Activated CD4-positive, alpha-beta T cell treated with anti-CD3 and anti-CD28 coated beads for 36 hours (primary cell): Measurements from ENCODE around the gene BID. TPM values are rescaled to one million over a fixed set of nuclear protein-coding genes. Genes with fewer than 3 reads are reported as not detected.

Experiments
- ATAC-seq: fragments of 200-7000 bp; cut with Tn5 transposase; one replicate; pipeline ENCODE4 v1.10.0; 2021; ENCODE audit warnings: mild to moderate bottlenecking, moderate library complexity
- CTCF ChIA-PET: fragments of 350-600 bp; sonication (Branson Sonifier 250); formaldehyde crosslinking; loops from one replicate; lab custom pipeline; 2021; ENCODE audit warnings: antibody characterized with exemption; lab: Charles Lee
- POLR2A ChIA-PET: fragments of 350-600 bp; sonication (Branson Sonifier 250); formaldehyde crosslinking; loops from one replicate; lab custom pipeline; 2021; ENCODE audit warnings: antibody characterized with exemption, inconsistent platforms; lab: Charles Lee
- DNase-seq: peaks from one replicate; pipeline ENCODE4 v3.0.0-alpha.2; 2020
- H3K27ac Mint-ChIP-seq: one replicate; pipeline ENCODE4 v1.8.0; 2021; ENCODE audit warnings: mixed read lengths
- H3K27me3 Mint-ChIP-seq: one replicate; pipeline ENCODE4 v1.8.0; 2021; ENCODE audit warnings: mixed read lengths
- H3K36me3 Mint-ChIP-seq: one replicate; pipeline ENCODE4 v1.8.0; 2021; ENCODE audit warnings: low read depth, mixed read lengths
- H3K4me1 Mint-ChIP-seq: one replicate; pipeline ENCODE4 v1.8.0; 2021; ENCODE audit warnings: mixed read lengths
- H3K4me3 Mint-ChIP-seq: one replicate; pipeline ENCODE4 v1.8.0; 2021; ENCODE audit warnings: mild to moderate bottlenecking, moderate library complexity, mixed read lengths
- H3K9me3 Mint-ChIP-seq: one replicate; pipeline ENCODE4 v1.8.0; 2021; ENCODE audit warnings: low read depth, mixed read lengths
- intact Hi-C, 2 experiments: fragments of 100-400 bp; cut with DNase I in 1 of 2; cut with micrococcal nuclease in 1 of 2; formaldehyde crosslinking; loops; one replicate each; pipeline versions ENCODE4 v1.14.2 to v1.15.1; 2022 to 2024; cut with DNase I, micrococcal nuclease
- total RNA-seq, 2 experiments: library from RNA; stranded (reverse); gene quantifications; one replicate each; pipeline ENCODE4 v1.2.3, GENCODE V29; 2021

Gene BID
- total RNA-seq, 2 experiments from 2014 or later = 16.8 to 27.1 TPM

- no peak for ATAC-seq
- no peaks in the 10 kb centered on the region for H3K36me3 Mint-ChIP-seq
- DNase-seq = no peak
- no peaks in the 10 kb centered on the region for H3K27me3 Mint-ChIP-seq
- H3K27ac Mint-ChIP-seq = no peak overlapping the region
- H3K4me3 Mint-ChIP-seq = no peak overlapping the region
- POLR2A ChIA-PET = no interaction called here
- H3K4me1 Mint-ChIP-seq = no peaks in the 10 kb centered on the region
- intact Hi-C loops = no loop called here
- CTCF ChIA-PET = no interaction called here
- no peaks in the 10 kb centered on the region for H3K9me3 Mint-ChIP-seq
Measured at GRCh38 chr22:17802411-17802810, 28.1 kb upstream of the BID start.

GRCh38 chr22:17797721-17798559 is 23.7 kb upstream of the BID start:
- Mint-ChIP-seq H3K36me3 (no peaks in the 10 kb centered on the region), H3K27ac (no peak overlapping the region), H3K4me3 (no peak overlapping the region), H3K27me3 (no peaks in the 10 kb centered on the region), H3K4me1 (no peaks in the 10 kb centered on the region), H3K9me3 (no peaks in the 10 kb centered on the region)
- ATAC-seq = peak; percentile 57
- CTCF ChIA-PET = no interaction called here
- intact Hi-C loops = no loop called here
- DNase-seq = no peak
- POLR2A ChIA-PET = no interaction called here

GRCh38 chr22:17796695-17797094 is 22.4 kb upstream of the BID start:
- Mint-ChIP-seq H3K27me3 (no peaks in the 10 kb centered on the region), H3K4me3 (no peak overlapping the region), H3K9me3 (no peaks in the 10 kb centered on the region), H3K4me1 (no peaks in the 10 kb centered on the region), H3K27ac (no peak overlapping the region), H3K36me3 (no peaks in the 10 kb centered on the region)
- no peak for ATAC-seq
- no peak for DNase-seq
- ChIA-PET POLR2A (no interaction called here), CTCF (no interaction called here)
- intact Hi-C loops = no loop called here

GRCh38 chr22:17795661-17796548 is 21.6 kb upstream of the BID start:
- no peak for ATAC-seq
- no peak overlapping the region for H3K4me3 Mint-ChIP-seq
- CTCF ChIA-PET = interaction anchor here (0.6 kb wide), 1 partner anchor 278 kb away, joined by 4 read pairs; no protein-coding TSS in a partner anchor
- no peak overlapping the region for H3K27ac Mint-ChIP-seq
- intact Hi-C loops = no loop called here
- no peaks in the 10 kb centered on the region for H3K4me1 Mint-ChIP-seq
- H3K9me3 Mint-ChIP-seq = no peaks in the 10 kb centered on the region
- POLR2A ChIA-PET = no interaction called here
- no peaks in the 10 kb centered on the region for H3K27me3 Mint-ChIP-seq
- H3K36me3 Mint-ChIP-seq = no peaks in the 10 kb centered on the region
- no peak for DNase-seq

- H3K36me3 Mint-ChIP-seq = no peaks in the 10 kb centered on the region
- POLR2A ChIA-PET = no interaction called here
- ATAC-seq (no peak), DNase-seq (no peak)
- H3K4me3 Mint-ChIP-seq = no peak overlapping the region
- no peaks in the 10 kb centered on the region for H3K4me1 Mint-ChIP-seq
- H3K27me3 Mint-ChIP-seq = no peaks in the 10 kb centered on the region
- no peaks in the 10 kb centered on the region for H3K9me3 Mint-ChIP-seq
- intact Hi-C loops = no loop called here
- CTCF ChIA-PET = interaction anchor here (0.6 kb wide), 1 partner anchor 279 kb away, joined by 4 read pairs; no protein-coding TSS in a partner anchor
- H3K27ac Mint-ChIP-seq = no peak overlapping the region
Measured at GRCh38 chr22:17794726-17795542, 20.7 kb upstream of the BID start.

GRCh38 chr22:17792854-17793434 is 18.7 kb upstream of the BID start:
- Mint-ChIP-seq H3K27me3 (no peaks in the 10 kb centered on the region), H3K4me1 (no peaks in the 10 kb centered on the region), H3K36me3 (no peaks in the 10 kb centered on the region), H3K4me3 (no peak overlapping the region), H3K9me3 (no peaks in the 10 kb centered on the region), H3K27ac (no peak overlapping the region)
- intact Hi-C loops = no loop called here
- POLR2A ChIA-PET = no interaction called here
- ATAC-seq (no peak), DNase-seq (no peak)
- CTCF ChIA-PET = no interaction called here

- intact Hi-C loops = no loop called here
- Mint-ChIP-seq H3K4me1 (no peaks in the 10 kb centered on the region), H3K4me3 (no peak overlapping the region), H3K9me3 (no peaks in the 10 kb centered on the region), H3K27me3 (no peaks in the 10 kb centered on the region), H3K36me3 (no peaks in the 10 kb centered on the region), H3K27ac (no peak overlapping the region)
- ChIA-PET POLR2A (no interaction called here), CTCF (no interaction called here)
- DNase-seq (no peak), ATAC-seq (no peak)
Measured at GRCh38 chr22:17792299-17792698, 18.0 kb upstream of the BID start.

GRCh38 chr22:17791196-17791595 is 16.9 kb upstream of the BID start:
- ChIA-PET CTCF (no interaction called here), POLR2A (no interaction called here)
- intact Hi-C loops = no loop called here
- Mint-ChIP-seq H3K27me3 (no peaks in the 10 kb centered on the region), H3K4me3 (no peak overlapping the region), H3K27ac (no peak overlapping the region), H3K36me3 (no peaks in the 10 kb centered on the region), H3K4me1 (no peaks in the 10 kb centered on the region), H3K9me3 (no peaks in the 10 kb centered on the region)
- ATAC-seq (no peak), DNase-seq (no peak)

GRCh38 chr22:17789379-17790200 is 15.3 kb upstream of the BID start:
- CTCF ChIA-PET = interaction anchor here (0.5 to 0.9 kb wide), 2 partner anchors 10 to 247 kb away, joined by 3 to 4 read pairs; no protein-coding TSS in a partner anchor
- Mint-ChIP-seq H3K36me3 (no peaks in the 10 kb centered on the region), H3K27ac (no peak overlapping the region), H3K9me3 (no peaks in the 10 kb centered on the region), H3K4me1 (no peaks in the 10 kb centered on the region), H3K4me3 (no peak overlapping the region), H3K27me3 (no peaks in the 10 kb centered on the region)
- POLR2A ChIA-PET = no interaction called here
- DNase-seq (no peak), ATAC-seq (no peak)
- intact Hi-C loops = loop anchor here in 1 of 2 experiments (5.0 kb wide), 1 partner anchor 47 kb away; no protein-coding TSS in a partner anchor
